ENCODE measurements around the gene AP2B1. TPM values are rescaled to one million over a fixed set of nuclear protein-coding genes. Genes with fewer than 3 reads are reported as not detected.
A peak's percentile ranks its signal among the peaks of the same experiment; 100 is the strongest.

Gene AP2B1
- total RNA-seq, 1 donor from 2014 or later = 142 TPM

GRCh38 chr17:35586569-35587073 is 501 bp upstream of the AP2B1 start:
- H3K4me3 ChIP-seq (ENCODE audit: low read depth, low read length) = peak overlapping the region; percentile 100
- no peak for DNase-seq (ENCODE audit: low read depth)
- no peak for TF ChIP-seq CTCF (conservative IDR thresholded peaks at IDR 0.05; ENCODE audit: low read depth, low read length)

- H3K4me3 ChIP-seq (ENCODE audit: low read depth, low read length) = peak overlapping the region; percentile 100
- TF ChIP-seq CTCF (conservative IDR thresholded peaks at IDR 0.05; ENCODE audit: low read depth, low read length) = no peak
- DNase-seq (ENCODE audit: low read depth) = peak; percentile 68
Measured at GRCh38 chr17:35588196-35588920, 1.2 kb downstream of the AP2B1 start.

GRCh38 chr17:35596072-35596471 is 8.9 kb downstream of the AP2B1 start:
- DNase-seq (ENCODE audit: low read depth) = no peak
- no peak for TF ChIP-seq CTCF (conservative IDR thresholded peaks at IDR 0.05; ENCODE audit: low read depth, low read length)
- H3K4me3 ChIP-seq (ENCODE audit: low read depth, low read length) = no peak overlapping the region

GRCh38 chr17:35596530-35597233 is 9.6 kb downstream of the AP2B1 start:
- no peak overlapping the region for H3K4me3 ChIP-seq (ENCODE audit: low read depth, low read length)
- no peak for TF ChIP-seq CTCF (conservative IDR thresholded peaks at IDR 0.05; ENCODE audit: low read depth, low read length)
- no peak for DNase-seq (ENCODE audit: low read depth)

- no peak overlapping the region for H3K4me3 ChIP-seq (ENCODE audit: low read depth, low read length)
- no peak for TF ChIP-seq CTCF (conservative IDR thresholded peaks at IDR 0.05; ENCODE audit: low read depth, low read length)
- DNase-seq (ENCODE audit: low read depth) = no peak
Measured at GRCh38 chr17:35597604-35598003, 10.5 kb downstream of the AP2B1 start.

GRCh38 chr17:35603674-35604073 is 16.6 kb downstream of the AP2B1 start:
- no peak overlapping the region for H3K4me3 ChIP-seq (ENCODE audit: low read depth, low read length)
- no peak for TF ChIP-seq CTCF (conservative IDR thresholded peaks at IDR 0.05; ENCODE audit: low read depth, low read length)
- DNase-seq (ENCODE audit: low read depth) = no peak
